Astrocyte (in vitro differentiated cells and primary cell): ENCODE results near the gene CCDC43. TPM values are rescaled to one million over a fixed set of nuclear protein-coding genes. Genes with fewer than 3 reads are reported as not detected.
"Not testable (repeated sequence)": the region's sequence is repeated elsewhere in the genome, so short reads cannot be mapped to it uniquely, and the experiment has no call there.

ENCODE experiments used
- DNase-seq: peaks from one replicate; pipeline ENCODE4 v3.0.0-alpha.2; 2010; ENCODE audit warnings: low read depth
- FAIRE-seq: peaks from 2 replicates; lab custom pipeline; 2011; peaks lifted over from hg19 to GRCh38; lab: Jason Lieb, UNC
- H2AFZ ChIP-seq: 2 replicates; pipeline ENCODE4 v1.6.0; 2012; ENCODE audit warnings: low read depth, low read length, inconsistent platforms
- H3K27ac ChIP-seq: 2 replicates; pipeline ENCODE4 v1.5.1; 2011; ENCODE audit warnings: low read depth, low read length, inconsistent platforms
- H3K27me3 ChIP-seq: 2 replicates; pipeline ENCODE4 v1.6.0; 2011; ENCODE audit warnings: low read length, inconsistent platforms; ENCODE audit not compliant: insufficient read depth
- H3K36me3 ChIP-seq: 2 replicates; pipeline ENCODE4 v1.5.1; 2011; ENCODE audit warnings: low read length, inconsistent platforms; ENCODE audit not compliant: insufficient read depth
- H3K4me1 ChIP-seq: 2 replicates; pipeline ENCODE4 v1.5.1; 2011; ENCODE audit warnings: low read length, inconsistent platforms; ENCODE audit not compliant: insufficient read depth
- H3K4me2 ChIP-seq: 2 replicates; pipeline ENCODE4 v1.6.0; 2012; ENCODE audit warnings: low read length, inconsistent platforms
- H3K4me3 ChIP-seq: 2 replicates; pipeline ENCODE4 v1.5.1; 2011; ENCODE audit warnings: low read depth, mild to moderate bottlenecking, low read length, inconsistent platforms; ENCODE audit not compliant: insufficient read depth
- H3K79me2 ChIP-seq: 2 replicates; pipeline ENCODE4 v1.6.0; 2012; ENCODE audit warnings: mild to moderate bottlenecking, low read length, inconsistent platforms; ENCODE audit not compliant: insufficient read depth
- H3K9ac ChIP-seq: 2 replicates; pipeline ENCODE4 v1.6.0; 2012; ENCODE audit warnings: mild to moderate bottlenecking, low read length, inconsistent platforms
- H3K9me3 ChIP-seq: 2 replicates; pipeline ENCODE4 v1.5.1; 2012; ENCODE audit warnings: low read depth, mild to moderate bottlenecking, low read length, inconsistent platforms; ENCODE audit not compliant: insufficient read depth
- H4K20me1 ChIP-seq: 2 replicates; pipeline ENCODE4 v1.6.0; 2012; ENCODE audit warnings: low read length, inconsistent platforms; ENCODE audit not compliant: insufficient read depth
- H3K27ac Mint-ChIP-seq: one replicate; pipeline ENCODE4 v1.8.0; 2021; ENCODE audit warnings: mild to moderate bottlenecking, mixed read lengths; ENCODE audit not compliant: unreplicated experiment
- H3K27me3 Mint-ChIP-seq: one replicate; pipeline ENCODE4 v1.8.0; 2021; ENCODE audit warnings: low read depth, mixed read lengths; ENCODE audit not compliant: unreplicated experiment
- H3K36me3 Mint-ChIP-seq: one replicate; pipeline ENCODE4 v1.8.0; 2021; ENCODE audit warnings: low read depth, mixed read lengths; ENCODE audit not compliant: unreplicated experiment
- H3K4me1 Mint-ChIP-seq: one replicate; pipeline ENCODE4 v1.8.0; 2021; ENCODE audit warnings: low read depth, mixed read lengths; ENCODE audit not compliant: unreplicated experiment
- H3K4me3 Mint-ChIP-seq: one replicate; pipeline ENCODE4 v1.8.0; 2021; ENCODE audit warnings: mild to moderate bottlenecking, moderate library complexity, mixed read lengths; ENCODE audit not compliant: unreplicated experiment
- H3K9me3 Mint-ChIP-seq: one replicate; pipeline ENCODE4 v1.8.0; 2021; ENCODE audit warnings: mild to moderate bottlenecking, mixed read lengths; ENCODE audit not compliant: unreplicated experiment
- EZH2 ChIP-seq: IDR thresholded peaks from 2 replicates; pipeline ENCODE4 v1.6.1; 2012; ENCODE audit warnings: mild to moderate bottlenecking, low read length, inconsistent platforms; ENCODE audit not compliant: insufficient read depth
- total RNA-seq: library from RNA; stranded (reverse); gene quantifications from 2 replicates; pipeline ENCODE4 v1.2.1, GENCODE V29; 2021
- TF ChIP-seq, protein P1 (sequence below): IDR thresholded peaks from 2 replicates; pipeline ENCODE4 v1.5.1; 2011; ENCODE audit warnings: low read depth, mild to moderate bottlenecking, inconsistent platforms, low read length, moderate library complexity; ENCODE audit not compliant: insufficient read depth

CCDC43 gene
- total RNA-seq, 1 donor from 2014 or later = 31.9 TPM

- H3K4me1 Mint-ChIP-seq = no peaks in the 10 kb centered on the region
- FAIRE-seq (peak; percentile 84), DNase-seq (peak; percentile 27)
- Histone ChIP-seq H3K27ac (no peak overlapping the region), H4K20me1 (no peaks in the 10 kb centered on the region), H3K9me3 (no peaks in the 10 kb centered on the region), H2AFZ (no peak overlapping the region), H3K4me1 (no peaks in the 10 kb centered on the region), H3K4me3 (no peak overlapping the region), H3K4me2 (no peak overlapping the region), H3K27me3 (peaks cover 3% of the 10 kb centered on the region), H3K9ac (no peak overlapping the region), H3K79me2 (no peaks in the 10 kb centered on the region), H3K36me3 (no peaks in the 10 kb centered on the region)
- TF ChIP-seq EZH2 = no peak
- TF ChIP-seq, protein P1, sequence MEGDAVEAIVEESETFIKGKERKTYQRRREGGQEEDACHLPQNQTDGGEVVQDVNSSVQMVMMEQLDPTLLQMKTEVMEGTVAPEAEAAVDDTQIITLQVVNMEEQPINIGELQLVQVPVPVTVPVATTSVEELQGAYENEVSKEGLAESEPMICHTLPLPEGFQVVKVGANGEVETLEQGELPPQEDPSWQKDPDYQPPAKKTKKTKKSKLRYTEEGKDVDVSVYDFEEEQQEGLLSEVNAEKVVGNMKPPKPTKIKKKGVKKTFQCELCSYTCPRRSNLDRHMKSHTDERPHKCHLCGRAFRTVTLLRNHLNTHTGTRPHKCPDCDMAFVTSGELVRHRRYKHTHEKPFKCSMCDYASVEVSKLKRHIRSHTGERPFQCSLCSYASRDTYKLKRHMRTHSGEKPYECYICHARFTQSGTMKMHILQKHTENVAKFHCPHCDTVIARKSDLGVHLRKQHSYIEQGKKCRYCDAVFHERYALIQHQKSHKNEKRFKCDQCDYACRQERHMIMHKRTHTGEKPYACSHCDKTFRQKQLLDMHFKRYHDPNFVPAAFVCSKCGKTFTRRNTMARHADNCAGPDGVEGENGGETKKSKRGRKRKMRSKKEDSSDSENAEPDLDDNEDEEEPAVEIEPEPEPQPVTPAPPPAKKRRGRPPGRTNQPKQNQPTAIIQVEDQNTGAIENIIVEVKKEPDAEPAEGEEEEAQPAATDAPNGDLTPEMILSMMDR = peak; percentile 74
- H3K27ac Mint-ChIP-seq = no peak overlapping the region
- no peaks in the 10 kb centered on the region for H3K9me3 Mint-ChIP-seq
- no peaks in the 10 kb centered on the region for H3K36me3 Mint-ChIP-seq
- H3K27me3 Mint-ChIP-seq = no peaks in the 10 kb centered on the region
- H3K4me3 Mint-ChIP-seq = no peak overlapping the region
Measured at GRCh38 chr17:44636562-44636961, 53.0 kb downstream of the CCDC43 start.

- H3K36me3 ChIP-seq, H3K4me3 Mint-ChIP-seq, FAIRE-seq, DNase-seq, H3K9me3 ChIP-seq, H3K27ac Mint-ChIP-seq, H3K4me3 ChIP-seq, H3K9ac ChIP-seq, H4K20me1 ChIP-seq, H3K27ac ChIP-seq, H3K4me2 ChIP-seq, H3K4me1 Mint-ChIP-seq, H3K27me3 Mint-ChIP-seq, H3K36me3 Mint-ChIP-seq, H3K79me2 ChIP-seq, H3K27me3 ChIP-seq, H3K4me1 ChIP-seq, H3K9me3 Mint-ChIP-seq, H2AFZ ChIP-seq: not testable (repeated sequence)
Measured at GRCh38 chr17:44634401-44634800, 55.2 kb downstream of the CCDC43 start.

- Mint-ChIP-seq H3K36me3 (no peaks in the 10 kb centered on the region), H3K9me3 (no peaks in the 10 kb centered on the region), H3K27me3 (no peaks in the 10 kb centered on the region), H3K4me3 (no peak overlapping the region), H3K27ac (no peak overlapping the region), H3K4me1 (no peaks in the 10 kb centered on the region)
- H4K20me1 ChIP-seq = no peaks in the 10 kb centered on the region
- H3K27ac ChIP-seq = no peak overlapping the region
- DNase-seq = no peak
- no peaks in the 10 kb centered on the region for H3K4me1 ChIP-seq
- H3K9me3 ChIP-seq = no peaks in the 10 kb centered on the region
- H3K27me3 ChIP-seq = peaks cover 3% of the 10 kb centered on the region
- no peak for FAIRE-seq
- H3K9ac ChIP-seq = no peak overlapping the region
- TF ChIP-seq, protein P1 = no peak
- TF ChIP-seq EZH2 = no peak
- H2AFZ ChIP-seq = no peak overlapping the region
- H3K4me2 ChIP-seq = no peak overlapping the region
- H3K79me2 ChIP-seq = no peaks in the 10 kb centered on the region
- no peak overlapping the region for H3K4me3 ChIP-seq
- no peaks in the 10 kb centered on the region for H3K36me3 ChIP-seq
Measured at GRCh38 chr17:44633998-44634397, 55.6 kb downstream of the CCDC43 start.
